Trophoblast cell (in vitro differentiated cells and primary cell): ENCODE data around the gene CHST5.

Source experiments
- DNase-seq, 2 donors: peaks; one replicate each; pipeline ENCODE4 v3.0.0-alpha.2; 2016
- H2AFZ ChIP-seq: 2 replicates; pipeline ENCODE4 v1.6.1; 2013; ENCODE audit warnings: low read length, moderate library complexity, mild to moderate bottlenecking; ENCODE audit not compliant: insufficient read depth, poor library complexity
- H2AK5ac ChIP-seq: 2 replicates; pipeline ENCODE4 v1.6.1; 2013; ENCODE audit warnings: mild to moderate bottlenecking, low read length
- H2BK120ac ChIP-seq: 2 replicates; pipeline ENCODE4 v1.6.1; 2013; ENCODE audit warnings: low read length, mild to moderate bottlenecking, moderate library complexity; ENCODE audit not compliant: insufficient read depth, poor library complexity
- H2BK12ac ChIP-seq: 2 replicates; pipeline ENCODE4 v1.6.1; 2013; ENCODE audit warnings: mild to moderate bottlenecking, low read length, moderate library complexity
- H2BK5ac ChIP-seq: 2 replicates; pipeline ENCODE4 v1.6.1; 2013; ENCODE audit warnings: low read length, low read depth, moderate library complexity, mild to moderate bottlenecking; ENCODE audit not compliant: poor library complexity
- H3K14ac ChIP-seq: 2 replicates; pipeline ENCODE4 v1.6.1; 2013; ENCODE audit warnings: mild to moderate bottlenecking, low read length
- H3K18ac ChIP-seq: 2 replicates; pipeline ENCODE4 v1.6.1; 2013; ENCODE audit warnings: mild to moderate bottlenecking, low read length
- H3K23ac ChIP-seq: 2 replicates; pipeline ENCODE4 v1.6.1; 2013; ENCODE audit warnings: low read length
- H3K27ac ChIP-seq: 2 replicates; pipeline ENCODE4 v1.5.1; 2013; ENCODE audit warnings: low read depth, mild to moderate bottlenecking, inconsistent platforms, low read length, moderate library complexity
- H3K27me3 ChIP-seq: 2 replicates; pipeline ENCODE4 v1.6.1; 2013; ENCODE audit warnings: inconsistent platforms, mild to moderate bottlenecking, low read length, moderate library complexity; ENCODE audit not compliant: insufficient read depth
- H3K36me3 ChIP-seq, 2 experiments: 1 replicate in 1 of 2; 2 replicates in 1 of 2; pipeline ENCODE4 v1.6.1; 2013; ENCODE audit warnings: low read length in 2 of 2, mild to moderate bottlenecking in 2 of 2, moderate library complexity in 1 of 2; ENCODE audit not compliant: insufficient read depth in 2 of 2, control insufficient read depth in 1 of 2
- H3K4ac ChIP-seq: 2 replicates; pipeline ENCODE4 v1.6.1; 2013; ENCODE audit warnings: low read depth, mild to moderate bottlenecking, low read length, moderate library complexity
- H3K4me1 ChIP-seq, 2 experiments: 1 replicate in 1 of 2; 2 replicates in 1 of 2; pipeline ENCODE4 v1.6.1; 2013; ENCODE audit warnings: low read length in 2 of 2, mild to moderate bottlenecking in 2 of 2, moderate library complexity in 1 of 2; ENCODE audit not compliant: insufficient read depth in 2 of 2, control insufficient read depth in 1 of 2
- H3K4me2 ChIP-seq: 2 replicates; pipeline ENCODE4 v1.6.1; 2013; ENCODE audit warnings: inconsistent platforms, mild to moderate bottlenecking, low read length, moderate library complexity
- H3K4me3 ChIP-seq: 2 replicates; pipeline ENCODE4 v1.5.1; 2013; ENCODE audit warnings: mild to moderate bottlenecking, low read depth, low read length, inconsistent platforms
- H3K79me1 ChIP-seq: one replicate; pipeline ENCODE4 v1.6.1; 2013; ENCODE audit warnings: low read length
- H3K79me2 ChIP-seq: 2 replicates; pipeline ENCODE4 v1.6.1; 2013; ENCODE audit warnings: low read length, mild to moderate bottlenecking; ENCODE audit not compliant: control insufficient read depth, insufficient read depth, poor library complexity
- H3K9ac ChIP-seq: 2 replicates; pipeline ENCODE4 v1.6.1; 2013; ENCODE audit warnings: mild to moderate bottlenecking, low read length
- H3K9me3 ChIP-seq: 2 replicates; pipeline ENCODE4 v1.6.1; 2013; ENCODE audit warnings: low read depth, mild to moderate bottlenecking, control low read depth, inconsistent platforms, low read length; ENCODE audit not compliant: insufficient read depth
- H4K12ac ChIP-seq: 2 replicates; pipeline ENCODE4 v1.6.1; 2013; ENCODE audit warnings: low read depth, mild to moderate bottlenecking, low read length, moderate library complexity
- H4K8ac ChIP-seq: 2 replicates; pipeline ENCODE4 v1.6.1; 2013; ENCODE audit warnings: low read depth, mild to moderate bottlenecking, low read length, moderate library complexity
- H4K91ac ChIP-seq: one replicate; pipeline ENCODE4 v1.6.1; 2013; ENCODE audit warnings: low read depth, mild to moderate bottlenecking, low read length, moderate library complexity
- WGBS: extraction: QIAGEN DNeasy Blood & Tissue Kit; methylation state at CpG from one replicate; pipeline ENCODE4 v1.1.7; 2013; ENCODE audit warnings: missing lambda C conversion rate; ENCODE audit not compliant: insufficient read length, insufficient coverage; ENCODE audit errors: extremely low coverage; 5-methylcytosine and 5-hydroxymethylcytosine counted together

The CHST5 gene

GRCh38 chr16:75578212-75578611 is 42.3 kb upstream of the CHST5 start:
- Histone ChIP-seq H3K27me3 (no peaks in the 10 kb centered on the region), H3K79me1 (no peaks in the 10 kb centered on the region), H3K4me1 (no peaks in the 10 kb centered on the region), H2AFZ (no peak overlapping the region), H4K91ac (no peak overlapping the region), H3K9ac (no peak overlapping the region), H3K14ac (no peak overlapping the region), H4K8ac (no peak overlapping the region), H4K12ac (no peak overlapping the region), H3K4me2 (no peak overlapping the region), H3K36me3 (peaks cover 16 to 43% of the 10 kb centered on the region in 2 experiments), H3K27ac (no peak overlapping the region), H3K9me3 (no peaks in the 10 kb centered on the region), H2BK5ac (no peak overlapping the region), H2BK120ac (no peak overlapping the region), H3K79me2 (no peaks in the 10 kb centered on the region), H3K4ac (no peak overlapping the region), H2BK12ac (no peak overlapping the region), H3K18ac (no peak overlapping the region), H3K23ac (no peak overlapping the region), H3K4me3 (no peak overlapping the region), H2AK5ac (no peak overlapping the region)
- WGBS, result no CpG with 5 or more reads among the region's 7 CpGs
- no peak for DNase-seq

- no peaks in the 10 kb centered on the region for H3K27me3 ChIP-seq
- H2BK5ac ChIP-seq, result no peak overlapping the region
- H3K18ac ChIP-seq, result no peak overlapping the region
- H3K36me3 ChIP-seq, result peaks cover 30 to 58% of the 10 kb centered on the region in 2 experiments
- H3K23ac ChIP-seq, result no peak overlapping the region
- no peak overlapping the region for H3K4me3 ChIP-seq
- no peak overlapping the region for H3K9ac ChIP-seq
- H3K4ac ChIP-seq, result no peak overlapping the region
- no peaks in the 10 kb centered on the region for H3K79me2 ChIP-seq
- no CpG with 5 or more reads among the region's 3 CpGs for WGBS
- H4K8ac ChIP-seq, result no peak overlapping the region
- H3K14ac ChIP-seq, result no peak overlapping the region
- H3K79me1 ChIP-seq, result no peaks in the 10 kb centered on the region
- H2AK5ac ChIP-seq, result no peak overlapping the region
- H4K91ac ChIP-seq, result no peak overlapping the region
- H3K27ac ChIP-seq, result no peak overlapping the region
- no peak overlapping the region for H2BK120ac ChIP-seq
- H3K9me3 ChIP-seq, result no peaks in the 10 kb centered on the region
- H2BK12ac ChIP-seq, result no peak overlapping the region
- no peak for DNase-seq
- no peaks in the 10 kb centered on the region for H3K4me1 ChIP-seq
- H4K12ac ChIP-seq, result no peak overlapping the region
- H2AFZ ChIP-seq, result no peak overlapping the region
- H3K4me2 ChIP-seq, result no peak overlapping the region
Observed at GRCh38 chr16:75576384-75576811, 40.5 kb upstream of the CHST5 start.

GRCh38 chr16:75575958-75576357 is 40.0 kb upstream of the CHST5 start:
- Histone ChIP-seq H3K36me3 (peaks cover 32 to 60% of the 10 kb centered on the region in 2 experiments), H3K9me3 (no peaks in the 10 kb centered on the region), H3K23ac (no peak overlapping the region), H3K18ac (no peak overlapping the region), H2BK12ac (no peak overlapping the region), H2BK5ac (no peak overlapping the region), H4K91ac (no peak overlapping the region), H3K4ac (no peak overlapping the region), H3K27me3 (no peaks in the 10 kb centered on the region), H3K4me2 (no peak overlapping the region), H3K4me1 (no peaks in the 10 kb centered on the region), H3K14ac (no peak overlapping the region), H4K12ac (no peak overlapping the region), H3K9ac (no peak overlapping the region), H2BK120ac (no peak overlapping the region), H2AK5ac (no peak overlapping the region), H3K79me1 (no peaks in the 10 kb centered on the region), H4K8ac (no peak overlapping the region), H3K79me2 (no peaks in the 10 kb centered on the region), H3K27ac (no peak overlapping the region), H2AFZ (no peak overlapping the region), H3K4me3 (no peak overlapping the region)
- no peak for DNase-seq
- WGBS, result no CpG with 5 or more reads among the region's 3 CpGs

DNA sequence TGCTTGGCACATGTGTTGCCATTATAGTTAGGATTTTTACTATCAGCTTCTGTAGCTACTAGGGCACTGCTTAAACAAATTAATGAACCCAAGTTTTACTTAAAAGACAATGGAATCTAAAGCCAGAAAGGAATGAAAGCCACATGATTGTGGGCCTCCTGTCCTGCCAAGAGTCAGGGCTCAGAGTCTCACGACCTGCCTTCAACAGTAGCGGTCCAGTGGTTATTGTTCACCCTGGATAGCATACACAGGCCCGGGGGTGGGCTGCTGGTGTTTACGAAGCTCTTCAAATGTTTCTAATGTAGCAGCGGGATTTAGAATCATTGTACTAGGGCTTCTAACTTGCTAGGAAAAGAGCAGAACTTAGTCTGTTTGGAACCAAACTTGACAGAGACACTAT is 38.0 kb upstream of the CHST5 start:
- Histone ChIP-seq H3K23ac (no peak overlapping the region), H2BK5ac (no peak overlapping the region), H3K9ac (no peak overlapping the region), H2BK120ac (no peak overlapping the region), H3K36me3 (peaks cover 40 to 69% of the 10 kb centered on the region in 2 experiments), H3K4me2 (no peak overlapping the region), H3K79me2 (no peaks in the 10 kb centered on the region), H3K4ac (no peak overlapping the region), H4K12ac (no peak overlapping the region), H4K8ac (no peak overlapping the region), H3K14ac (no peak overlapping the region), H3K79me1 (no peaks in the 10 kb centered on the region), H3K4me3 (no peak overlapping the region), H3K4me1 (no peaks in the 10 kb centered on the region), H2AFZ (no peak overlapping the region), H3K27ac (no peak overlapping the region), H4K91ac (no peak overlapping the region), H3K18ac (no peak overlapping the region), H3K27me3 (no peaks in the 10 kb centered on the region), H2BK12ac (no peak overlapping the region), H2AK5ac (no peak overlapping the region), H3K9me3 (no peaks in the 10 kb centered on the region)
- no CpG with 5 or more reads among the region's 5 CpGs for WGBS
- DNase-seq, result no peak
